ENCODE results near the gene TRIM41. TPM values are rescaled to one million over a fixed set of nuclear protein-coding genes. Genes with fewer than 3 reads are reported as not detected.
"Not testable (repeated sequence)": the region's sequence is repeated elsewhere in the genome, so short reads cannot be mapped to it uniquely, and the experiment has no call there.

Gene TRIM41
- 24.6 TPM for total RNA-seq

GRCh38 chr5:181223058-181223728 is at the start of gene TRIM41:
Gene TRIM41 (plus strand): TSS chr5:181223281. CDS start chr5:181224000, 719 bp downstream.
- intact Hi-C loops (cut with DNase I) = no loop called here
- ATAC-seq = peak; percentile 94
- DNase-seq (ENCODE audit: low spot score) = peak; percentile 99

GRCh38 chr5:181173420-181174342 is 49.4 kb upstream of the TRIM41 start:
- DNase-seq (ENCODE audit: low spot score) = no peak
- intact Hi-C loops (cut with DNase I) = no loop called here
- ATAC-seq = no peak

- ATAC-seq (no peak), DNase-seq (ENCODE audit: low spot score) (no peak)
- intact Hi-C loops (cut with DNase I) = no loop called here
Observed at GRCh38 chr5:181176254-181176952, 46.7 kb upstream of the TRIM41 start.

- DNase-seq (ENCODE audit: low spot score); intact Hi-C loops (cut with DNase I); ATAC-seq: not testable (repeated sequence)
Observed at GRCh38 chr5:181177559-181177958, 45.5 kb upstream of the TRIM41 start.

GRCh38 chr5:181181650-181182565 is 41.2 kb upstream of the TRIM41 start:
- ATAC-seq (peak; percentile 81), DNase-seq (ENCODE audit: low spot score) (peak; percentile 79)
- intact Hi-C loops (cut with DNase I) = no loop called here

DNA sequence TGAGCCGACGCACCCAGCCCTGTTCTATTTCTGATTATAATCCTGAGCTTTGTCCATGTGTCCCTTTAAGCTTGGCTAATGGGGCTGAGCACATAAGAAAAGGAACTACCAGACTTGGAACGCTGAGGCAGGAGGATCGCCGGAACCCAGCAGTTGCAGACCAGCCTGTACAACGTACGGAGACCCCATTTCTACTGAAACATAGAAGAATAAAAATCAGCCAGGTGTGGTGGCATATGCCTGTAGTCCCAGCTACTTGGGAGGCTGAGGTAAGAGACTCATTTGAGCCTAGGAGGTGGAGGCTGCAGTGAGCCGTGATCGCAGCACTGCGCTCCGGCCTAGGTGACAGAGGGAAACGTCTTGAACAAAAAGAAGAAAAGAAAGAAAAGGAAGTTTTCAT is 40.4 kb upstream of the TRIM41 start:
- intact Hi-C loops (cut with DNase I) = no loop called here
- DNase-seq (ENCODE audit: low spot score) = no peak
- no peak for ATAC-seq

- intact Hi-C loops (cut with DNase I) = no loop called here
- no peak for ATAC-seq
- DNase-seq (ENCODE audit: low spot score) = no peak
Observed at GRCh38 chr5:181184845-181185216, 38.2 kb upstream of the TRIM41 start.

- intact Hi-C loops (cut with DNase I) = no loop called here
- ATAC-seq (no peak), DNase-seq (ENCODE audit: low spot score) (no peak)
Observed at GRCh38 chr5:181185560-181185959, 37.5 kb upstream of the TRIM41 start.

DNA sequence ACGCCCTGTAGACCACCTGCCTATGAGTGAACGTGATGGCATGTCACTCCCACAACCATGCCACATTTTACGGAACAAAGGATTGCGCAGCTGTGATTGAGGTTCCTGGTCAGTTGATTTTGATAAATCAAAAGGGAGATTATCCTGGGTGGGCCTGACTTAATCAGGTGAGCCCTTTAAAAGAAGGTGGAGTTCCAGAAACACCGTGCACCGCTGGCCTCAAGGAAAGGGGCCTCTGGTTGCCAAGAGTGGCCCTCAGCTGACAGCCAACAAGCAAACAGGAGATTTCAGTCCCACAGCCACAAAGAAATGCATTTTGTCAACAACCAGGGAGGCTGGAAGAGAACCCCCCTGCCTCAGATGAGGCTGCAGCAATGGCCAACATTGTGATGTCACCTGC is 37.1 kb upstream of the TRIM41 start:
- intact Hi-C loops (cut with DNase I) = no loop called here
- DNase-seq (ENCODE audit: low spot score) (no peak), ATAC-seq (no peak)

- ATAC-seq (no peak), DNase-seq (ENCODE audit: low spot score) (no peak)
- intact Hi-C loops (cut with DNase I) = no loop called here
Observed at GRCh38 chr5:181186986-181187499, 36.0 kb upstream of the TRIM41 start.

- intact Hi-C loops (cut with DNase I) = no loop called here
- DNase-seq (ENCODE audit: low spot score) (peak; percentile 84), ATAC-seq (peak; percentile 52)
Observed at GRCh38 chr5:181187500-181188213, 35.4 kb upstream of the TRIM41 start.

GRCh38 chr5:181188700-181189362 is 34.2 kb upstream of the TRIM41 start:
- ATAC-seq = peak; percentile 57
- DNase-seq (ENCODE audit: low spot score) = peak; percentile 88
- intact Hi-C loops (cut with DNase I) = no loop called here

GRCh38 chr5:181189363-181189961 is 33.6 kb upstream of the TRIM41 start:
- DNase-seq (ENCODE audit: low spot score) (peak; percentile 74), ATAC-seq (peak; percentile 18)
- intact Hi-C loops (cut with DNase I) = no loop called here

- intact Hi-C loops (cut with DNase I) = no loop called here
- ATAC-seq (no peak), DNase-seq (ENCODE audit: low spot score) (peak; percentile 67)
Observed at GRCh38 chr5:181189962-181190710, 32.9 kb upstream of the TRIM41 start.

- ATAC-seq (peak; percentile 10), DNase-seq (ENCODE audit: low spot score) (peak; percentile 76)
- intact Hi-C loops (cut with DNase I) = no loop called here
Observed at GRCh38 chr5:181190711-181191525, 32.2 kb upstream of the TRIM41 start.

Measured in sciatic nerve (tissue), 2 donors.